SK-N-SH (cell line): Measurements from ENCODE around the gene ARHGAP26. TPM values are rescaled to one million over a fixed set of nuclear protein-coding genes. Genes with fewer than 3 reads are reported as not detected.

ENCODE experiments used
- CTCF ChIA-PET: fragments of 300-600, 350-600 bp; formaldehyde crosslinking; extraction: SDS; loops from one replicate; lab custom pipeline; 2021; lab: Yijun Ruan, JAX
- POLR2A ChIA-PET: fragments of 350-600 bp; sonication (Branson Sonifier 250); formaldehyde crosslinking; extraction: SDS; loops from one replicate; lab custom pipeline; 2020; ENCODE audit warnings: antibody characterized with exemption, inconsistent platforms; lab: Yijun Ruan, JAX
- DNase-seq: peaks from one replicate; pipeline ENCODE4 v3.0.0; 2012
- H2AFZ ChIP-seq: fragments of 200-600 bp; sonication (generic); 2 replicates; pipeline ENCODE4 v1.8.1; 2016; ENCODE audit warnings: antibody characterized with exemption, mild to moderate bottlenecking, low read depth
- H3F3A ChIP-seq: fragments of 200-600 bp; sonication (generic); replicated peaks from 2 replicates; pipeline ENCODE3; 2016; ENCODE audit warnings: antibody characterized with exemption, mild to moderate bottlenecking; ENCODE audit not compliant: insufficient read depth
- H3K27ac ChIP-seq, 2 experiments: fragments of 200-500 bp in 1 of 2; fragments of 200-600 bp in 1 of 2; sonication (Bioruptor generic) in 1 of 2; sonication (generic), shearing (Covaris generic) in 1 of 2; 2 replicates each; pipeline versions ENCODE4 v1.5.1 to v1.6.1; 2014 to 2016; ENCODE audit warnings: low read depth in 2 of 2, inconsistent platforms in 1 of 2, low read length in 1 of 2, mild to moderate bottlenecking in 1 of 2, mixed read lengths in 1 of 2
- H3K27me3 ChIP-seq: fragments of 200-600 bp; sonication (generic), shearing (Covaris generic); 2 replicates; pipeline ENCODE4 v1.6.1; 2016; ENCODE audit warnings: mixed run types; ENCODE audit not compliant: insufficient read depth
- H3K36me3 ChIP-seq, 2 experiments: fragments of 200-500 bp in 1 of 2; fragments of 200-600 bp in 1 of 2; sonication (Bioruptor generic) in 1 of 2; sonication (generic) in 1 of 2; replicated peaks in 1 of 2; 2 replicates each; pipeline versions ENCODE3 to v1.5.1; 2014 to 2016; ENCODE audit warnings: low read length in 1 of 2, mild to moderate bottlenecking in 1 of 2; ENCODE audit not compliant: insufficient read depth in 2 of 2, control insufficient read depth in 1 of 2
- H3K4me1 ChIP-seq, 2 experiments: fragments of 200-500 bp in 1 of 2; fragments of 200-600 bp in 1 of 2; sonication (Bioruptor generic) in 1 of 2; sonication (generic), shearing (Covaris generic) in 1 of 2; 2 replicates each; pipeline versions ENCODE4 v1.5.1 to v1.6.1; 2014 to 2016; ENCODE audit warnings: low read depth in 1 of 2, low read length in 1 of 2, mixed run types in 1 of 2; ENCODE audit not compliant: insufficient read depth in 2 of 2, control insufficient read depth in 1 of 2
- H3K4me2 ChIP-seq: fragments of 200-600 bp; sonication (generic), shearing (Covaris generic); 2 replicates; pipeline ENCODE4 v1.6.1; 2017; ENCODE audit warnings: mixed run types
- H3K4me3 ChIP-seq, 2 experiments: fragments of 200-500 bp in 1 of 2; fragments of 200-600 bp in 1 of 2; sonication (Bioruptor generic) in 1 of 2; sonication (generic), shearing (Covaris generic) in 1 of 2; 2 replicates each; pipeline versions ENCODE4 v1.5.1 to v1.8.1; 2014 to 2016; ENCODE audit warnings: low read depth in 2 of 2, inconsistent platforms in 1 of 2, low read length in 1 of 2, mild to moderate bottlenecking in 1 of 2, mixed read lengths in 1 of 2, moderate library complexity in 1 of 2
- H3K79me2 ChIP-seq: fragments of 200-600 bp; sonication (generic); 2 replicates; pipeline ENCODE4 v1.8.1; 2017; ENCODE audit warnings: mild to moderate bottlenecking; ENCODE audit not compliant: insufficient read depth
- H3K9ac ChIP-seq: fragments of 200-600 bp; sonication (generic); 2 replicates; pipeline ENCODE4 v1.6.1; 2017; ENCODE audit warnings: mixed run types
- H3K9me2 ChIP-seq: fragments of 200-600 bp; sonication (generic); 2 replicates; pipeline ENCODE4 v1.6.1; 2017; ENCODE audit warnings: mixed run types
- H3K9me3 ChIP-seq: fragments of 200-600 bp; sonication (generic); 2 replicates; pipeline ENCODE4 v1.6.1; 2017; ENCODE audit warnings: mixed run types, mild to moderate bottlenecking, moderate library complexity
- H4K20me1 ChIP-seq: fragments of 200-600 bp; sonication (generic); 2 replicates; pipeline ENCODE4 v1.6.1; 2017; ENCODE audit warnings: mild to moderate bottlenecking, mixed run types; ENCODE audit not compliant: insufficient read depth
- CHD2 ChIP-seq: fragments of 150-350 bp; IDR thresholded peaks from 2 replicates; pipeline ENCODE4 v1.6.1; 2018; ENCODE audit warnings: low read length; ENCODE audit not compliant: partially characterized antibody
- CTCF ChIP-seq: fragments of 200-600 bp; sonication (generic); IDR thresholded peaks from 2 replicates; pipeline ENCODE4 v1.6.1; 2017; ENCODE audit warnings: antibody characterized with exemption, mild to moderate bottlenecking, moderate library complexity
- EP300 ChIP-seq, 2 experiments: IDR thresholded peaks; 2 replicates each; pipeline versions ENCODE4 v1.4.0 to v1.6.1; 2012; ENCODE audit warnings: borderline replicate concordance in 1 of 2, low read depth in 1 of 2, low read length in 1 of 2
- GABPA ChIP-seq: IDR thresholded peaks from 2 replicates; pipeline ENCODE4 v1.4.0; 2012; ENCODE audit warnings: low read depth, mild to moderate bottlenecking
- JUND ChIP-seq: IDR thresholded peaks from 2 replicates; pipeline ENCODE4 v1.4.0; 2012
- MEF2A ChIP-seq: IDR thresholded peaks from 2 replicates; pipeline ENCODE4 v1.4.0; 2012; ENCODE audit warnings: low read depth, borderline replicate concordance
- RAD21 ChIP-seq: IDR thresholded peaks from 2 replicates; pipeline ENCODE4 v1.6.1; 2012; ENCODE audit warnings: mild to moderate bottlenecking, low read length
- RCOR1 ChIP-seq: fragments of 150-350 bp; IDR thresholded peaks from 2 replicates; pipeline ENCODE4 v1.6.1; 2017; ENCODE audit warnings: antibody characterized with exemption, low read length
- RFX5 ChIP-seq: IDR thresholded peaks from 2 replicates; pipeline ENCODE4 v1.6.1; 2012; ENCODE audit warnings: mild to moderate bottlenecking, improper control_type of control experiment, low read length
- TCF12 ChIP-seq: IDR thresholded peaks from 2 replicates; pipeline ENCODE4 v1.4.0; 2012
- USF1 ChIP-seq: IDR thresholded peaks from 2 replicates; pipeline ENCODE4 v1.4.0; 2012; ENCODE audit warnings: low read depth, borderline replicate concordance
- USF2 ChIP-seq: fragments of 150-350 bp; IDR thresholded peaks from 2 replicates; pipeline ENCODE4 v1.6.1; 2017; ENCODE audit warnings: antibody characterized with exemption, low read length, low read depth, borderline replicate concordance
- ZBTB33 ChIP-seq: IDR thresholded peaks from 2 replicates; pipeline ENCODE4 v1.4.0; 2012; ENCODE audit warnings: low read depth, borderline replicate concordance
- WGBS: methylation state at CpG from one replicate; pipeline ENCODE4 v1.1.6; 2017; ENCODE audit warnings: low lambda C conversion rate; 5-methylcytosine and 5-hydroxymethylcytosine counted together
- polyA plus RNA-seq, 3 experiments: library from polyadenylated mRNA; depleted of rRNA; stranded (reverse); fragments of >200 nt; gene quantifications; 2 replicates each; pipeline ENCODE4 v1.2.3, GENCODE V29; 2012

ARHGAP26 gene
- polyA plus RNA-seq, 1 of the 3 experiments (the other 2 are of a cell fraction): 6.1 TPM

- Histone ChIP-seq H3K4me2 (no peak overlapping the region), H3K9me2 (no peaks in the 10 kb centered on the region)
These were observed 308.8 kb downstream of the ARHGAP26 start for GRCh38 chr5:143078971-143079370.

More at GRCh38 chr5:143078971-143079370, 308.8 kb downstream of the ARHGAP26 start:
- no peaks in the 10 kb centered on the region for H3K36me3 ChIP-seq
- H2AFZ ChIP-seq: no peak overlapping the region
- H3K79me2 ChIP-seq: no peaks in the 10 kb centered on the region
- H4K20me1 ChIP-seq: no peaks in the 10 kb centered on the region
- H3K27ac ChIP-seq: no peak overlapping the region; a peak in 1 of 4 replicates
- POLR2A ChIA-PET: no interaction called here
- no peak overlapping the region for H3K4me3 ChIP-seq
- H3F3A ChIP-seq: peaks cover 3% of the 10 kb centered on the region
- peaks cover 0 to 13% of the 10 kb centered on the region in 2 experiments; a peak in 2 of 4 replicates for H3K4me1 ChIP-seq
- DNase-seq: no peak
- H3K27me3 ChIP-seq: no peaks in the 10 kb centered on the region
- no peak overlapping the region for H3K9ac ChIP-seq
- WGBS: 94% methylated on average over 2 of the region's 2 CpGs
- no peaks in the 10 kb centered on the region for H3K9me3 ChIP-seq
- CTCF ChIA-PET: interaction anchor here (1.0 kb wide), 1 partner anchor 158 kb away, joined by 3 read pairs; no protein-coding TSS in a partner anchor
- TF ChIP-seq CTCF: no peak
- TF ChIP-seq TCF12: no peak
- no peak for TF ChIP-seq GABPA
- no peak for TF ChIP-seq MEF2A
- TF ChIP-seq ZBTB33: no peak
- no peak for TF ChIP-seq USF2
- no peak for TF ChIP-seq EP300 (IDR thresholded peaks at IDR 0.05; ENCODE audit: borderline replicate concordance in 1 of 2, low read depth in 1 of 2, low read length in 1 of 2)
- TF ChIP-seq USF1: no peak
- no peak for TF ChIP-seq RFX5
- no peak for TF ChIP-seq CHD2
- no peak for TF ChIP-seq RCOR1
- TF ChIP-seq RAD21: no peak
- TF ChIP-seq JUND: no peak
